Suppressor macrophage (primary cell): ENCODE data around the gene ZNF618.
"Not testable (repeated sequence)": the region's sequence is repeated elsewhere in the genome, so short reads cannot be mapped to it uniquely, and the experiment has no call there.

Source experiments
- DNase-seq, 4 experiments: peaks; one replicate each; pipeline ENCODE4 v3.0.0-alpha.2; 2020 to 2022

Gene ZNF618

DNA sequence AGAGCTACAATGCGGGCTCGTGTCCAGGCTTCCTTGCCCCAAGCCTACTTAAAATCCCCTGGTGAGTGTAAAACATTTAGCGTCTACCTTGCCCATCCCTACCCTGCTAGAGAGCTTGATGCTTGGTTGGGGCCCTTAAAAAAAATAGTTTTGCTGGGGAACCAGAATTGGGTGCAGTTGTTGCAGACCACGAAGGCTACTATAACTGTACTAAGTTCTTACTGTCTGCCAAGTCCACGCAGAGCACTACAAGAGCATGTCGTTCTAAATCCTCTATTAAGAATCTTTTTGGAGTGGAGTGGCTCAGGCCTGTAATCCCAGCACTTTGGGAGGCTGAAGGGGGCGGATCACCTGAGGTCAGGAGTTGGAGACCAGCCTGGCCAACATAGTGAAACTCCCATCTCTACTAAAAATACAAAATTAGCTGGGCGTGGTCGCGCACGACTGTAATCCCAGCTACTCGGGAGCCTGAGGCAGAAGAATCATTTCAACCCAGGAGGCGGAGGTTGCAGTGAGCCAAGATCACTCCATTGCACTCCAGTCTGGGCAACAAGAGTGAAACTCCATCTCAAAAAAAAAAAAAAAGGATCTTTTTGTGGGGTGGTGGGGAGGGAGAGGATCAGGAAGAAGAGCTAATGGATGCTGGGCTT, 206.8 kb downstream of the ZNF618 start:
- DNase-seq = not testable (repeated sequence)

DNA sequence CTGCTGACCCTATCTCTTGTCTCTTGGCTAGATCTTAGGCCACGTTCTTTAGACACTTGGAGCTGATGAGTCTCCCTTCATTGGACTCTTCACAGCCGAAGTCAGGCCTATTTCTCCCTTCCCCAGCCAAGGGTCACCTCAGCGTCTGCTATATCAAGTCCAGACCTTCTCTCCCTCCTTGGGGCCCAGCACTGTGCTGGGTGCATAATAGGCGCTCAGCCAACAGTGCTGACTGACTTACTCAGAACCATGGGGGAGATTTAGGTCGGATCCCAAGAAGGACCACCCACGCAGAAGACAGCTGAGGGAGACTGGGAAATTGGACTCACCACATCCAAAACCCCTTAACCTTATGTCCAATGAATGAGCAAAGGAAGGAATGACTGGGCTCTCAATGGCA, 207.6 kb downstream of the ZNF618 start:
- no peak for DNase-seq

DNA sequence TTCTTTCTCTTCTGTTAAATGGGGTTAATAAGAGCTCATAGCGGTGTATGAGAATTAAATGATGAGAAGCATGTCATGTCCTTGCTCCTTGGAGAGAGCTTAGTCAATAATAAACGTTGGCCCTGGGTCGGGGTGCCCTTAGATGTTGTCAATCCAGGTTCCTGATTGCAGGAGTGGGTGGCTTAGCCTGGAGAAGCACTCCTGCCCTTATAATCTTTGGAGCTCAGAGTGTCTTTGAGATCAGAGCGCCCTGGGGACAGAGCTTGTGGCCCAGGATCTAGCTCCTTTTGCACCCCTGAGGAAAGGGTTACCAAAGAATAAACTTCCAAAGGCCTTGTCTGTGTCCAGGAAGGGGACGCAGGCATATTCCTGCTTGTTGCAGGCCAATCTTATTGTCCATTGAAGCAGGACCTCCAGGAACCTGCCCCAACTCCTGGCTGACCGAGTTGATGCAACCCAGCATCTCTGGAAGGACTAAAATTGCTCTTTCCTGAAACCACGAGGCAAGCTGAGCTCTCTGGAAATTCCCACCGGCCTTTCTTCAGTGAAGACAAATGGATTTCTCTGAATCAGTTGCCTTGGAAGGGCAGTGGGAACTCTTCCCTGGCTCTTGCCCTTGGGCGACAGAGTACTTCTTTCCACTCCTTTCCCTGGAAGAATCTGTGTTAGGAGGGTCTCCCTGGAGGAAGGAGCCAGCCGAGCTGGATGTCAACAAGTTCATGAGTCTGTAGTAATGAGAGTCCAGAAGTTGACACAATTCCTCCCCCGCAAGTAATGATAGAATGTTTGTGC, 208.4 kb downstream of the ZNF618 start:
- no peak for DNase-seq

DNA sequence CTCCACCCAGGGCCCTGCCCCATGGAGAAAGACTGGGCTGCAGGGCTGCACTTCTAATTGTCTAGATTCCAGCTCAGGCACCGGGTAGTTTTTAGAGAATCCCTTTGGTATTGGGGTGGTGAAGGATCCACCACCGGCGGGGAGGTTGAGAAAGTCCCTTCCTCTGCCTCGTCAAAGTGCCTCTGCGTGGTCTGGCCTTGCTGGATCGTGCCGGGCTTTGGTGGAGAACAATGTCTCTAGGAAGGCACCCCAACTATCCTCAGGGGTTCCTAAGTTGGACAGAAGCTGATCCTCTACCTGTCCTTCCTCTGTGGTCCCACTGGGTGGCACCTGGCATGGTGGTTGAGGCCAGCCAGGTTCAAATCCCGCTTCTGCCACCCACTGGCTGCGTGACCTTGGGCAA, 209.3 kb downstream of the ZNF618 start:
- no peak for DNase-seq

DNA sequence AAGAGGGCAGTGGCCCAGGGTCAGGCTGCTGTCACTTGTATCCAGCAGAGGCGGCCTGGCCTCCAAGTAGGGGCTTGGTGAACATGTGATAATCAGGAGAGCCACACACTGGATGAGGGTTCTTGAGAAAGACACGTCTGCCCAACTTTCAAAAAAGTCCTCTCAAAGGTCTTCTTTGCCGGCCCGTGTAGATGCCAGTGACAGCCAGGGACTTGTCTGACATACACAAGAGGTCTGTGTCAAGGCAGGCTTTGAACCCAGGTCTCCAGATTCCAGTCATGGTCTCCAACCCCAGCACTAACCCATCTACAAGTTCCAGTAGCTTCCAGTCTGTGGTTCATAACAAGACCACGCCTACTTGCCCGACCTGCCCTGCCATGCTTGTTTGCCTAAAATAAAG, 209.9 kb downstream of the ZNF618 start:
- no peak for DNase-seq

DNA sequence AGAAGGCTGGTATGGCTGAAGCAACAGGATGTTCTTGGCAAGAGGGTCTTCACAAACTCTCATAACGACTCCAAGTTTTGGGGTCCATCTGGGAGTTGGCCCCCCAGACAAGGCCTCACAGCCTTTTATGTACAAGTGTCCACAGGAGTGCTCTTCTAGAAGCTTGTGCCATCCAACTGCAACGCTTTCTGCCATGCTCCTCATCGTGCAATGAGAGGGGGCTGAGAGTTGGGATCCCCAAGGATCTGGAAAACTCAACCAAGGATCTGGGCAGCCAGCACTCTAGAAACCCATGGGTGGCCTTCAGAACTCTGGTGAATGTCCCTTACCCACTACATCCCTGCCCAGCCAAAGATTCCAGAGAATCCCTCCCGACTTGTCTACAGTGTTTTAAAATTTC, 210.5 kb downstream of the ZNF618 start:
- no peak for DNase-seq

DNA sequence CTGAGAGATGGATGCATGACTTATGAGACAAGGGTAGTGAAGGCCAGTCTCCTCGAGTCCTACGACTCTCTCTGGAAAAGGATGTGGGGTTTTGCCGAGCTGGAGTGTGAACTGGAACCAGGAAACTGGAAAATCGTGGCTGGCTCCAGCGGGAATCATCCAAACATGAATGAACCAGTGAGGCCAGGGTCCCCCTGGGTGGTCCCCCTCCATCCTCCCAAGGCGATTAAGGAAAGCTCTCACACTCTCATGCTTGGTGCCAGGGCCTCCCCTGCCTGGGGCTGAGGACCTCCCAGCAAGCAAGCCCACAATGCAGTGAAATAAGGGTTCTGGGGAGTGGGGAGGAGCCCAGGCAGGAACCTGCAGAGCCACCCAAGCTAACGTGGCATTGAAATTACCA, 211.6 kb downstream of the ZNF618 start:
- DNase-seq = no peak

DNA sequence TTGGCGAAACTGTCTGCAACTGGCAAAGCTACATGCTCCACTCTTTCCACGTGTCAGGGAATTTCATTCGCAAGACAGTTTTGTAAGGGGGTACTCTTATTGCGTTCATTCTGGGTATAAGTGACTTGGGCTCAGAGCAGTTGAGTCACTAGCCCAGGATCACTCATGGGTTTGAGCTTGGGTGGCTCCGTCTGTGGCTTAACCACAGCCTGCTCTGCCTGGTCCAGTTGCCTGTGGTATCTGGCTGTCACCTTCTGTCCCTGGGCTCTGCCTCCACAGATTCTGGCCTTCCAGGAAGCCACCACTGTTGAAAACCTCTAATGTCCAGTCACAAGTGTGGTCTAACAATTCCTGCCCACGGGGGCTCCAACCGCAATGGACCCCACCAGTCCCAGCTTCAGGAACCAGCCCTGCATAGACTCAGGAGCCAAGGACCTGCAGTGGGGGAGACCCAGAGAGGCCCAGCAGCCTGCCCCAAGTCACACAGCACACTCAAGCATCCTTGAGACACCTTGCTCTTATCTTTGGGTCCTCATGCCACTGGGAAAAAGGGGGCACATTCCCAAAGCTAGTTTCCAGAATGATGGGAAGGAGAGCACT, 212.6 kb downstream of the ZNF618 start:
- DNase-seq = no peak

DNA sequence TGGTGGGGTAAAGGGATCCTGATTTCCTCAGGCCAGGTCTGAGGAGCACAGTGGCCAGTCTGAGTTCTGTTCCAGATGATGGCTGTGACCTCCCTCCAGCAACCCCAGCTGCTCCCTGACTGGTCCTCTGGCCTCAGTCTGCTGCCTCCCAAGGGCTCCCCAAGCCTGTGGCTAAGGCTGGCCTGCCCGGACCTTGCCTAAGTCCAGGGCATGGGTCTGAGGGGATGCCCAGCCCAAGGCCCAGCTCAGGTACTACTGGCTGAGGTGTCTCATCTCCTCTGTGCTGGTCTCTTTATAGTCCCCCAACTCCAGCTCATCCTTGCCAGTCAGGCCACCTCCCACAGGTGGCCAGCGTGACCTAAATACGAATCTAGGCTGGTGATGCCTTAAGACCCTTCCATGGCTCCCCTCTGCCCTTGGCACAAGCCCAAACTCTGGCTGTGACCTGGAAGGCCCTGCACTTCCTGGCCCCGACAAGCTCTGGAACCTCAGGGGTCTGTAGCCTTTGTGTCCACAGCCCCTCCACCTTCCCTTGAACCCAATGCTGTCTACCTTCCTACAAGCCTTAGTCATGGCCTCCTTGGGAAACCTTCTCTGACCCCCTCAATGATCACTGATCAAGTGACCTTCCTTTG, 213.2 kb downstream of the ZNF618 start:
- no peak for DNase-seq

DNA sequence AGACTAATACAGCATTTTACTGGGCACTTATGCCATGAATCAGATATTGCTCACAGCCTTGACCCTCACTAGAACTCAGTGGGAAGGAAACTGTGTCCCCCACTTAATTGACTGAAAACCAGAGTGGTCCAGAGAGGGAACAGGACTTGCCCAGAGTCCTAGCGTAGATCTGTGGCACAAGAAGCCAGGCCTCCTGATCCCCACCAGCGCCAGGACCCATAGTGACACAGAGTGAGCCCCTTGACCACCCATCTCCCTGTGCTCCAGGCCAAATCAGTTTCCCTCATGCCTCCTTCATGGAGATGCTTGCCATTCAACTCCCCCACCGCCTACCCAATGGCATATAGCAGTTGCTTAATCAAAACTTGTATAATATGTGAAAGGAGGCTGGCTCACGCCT, 214.7 kb downstream of the ZNF618 start:
- no peak for DNase-seq

DNA sequence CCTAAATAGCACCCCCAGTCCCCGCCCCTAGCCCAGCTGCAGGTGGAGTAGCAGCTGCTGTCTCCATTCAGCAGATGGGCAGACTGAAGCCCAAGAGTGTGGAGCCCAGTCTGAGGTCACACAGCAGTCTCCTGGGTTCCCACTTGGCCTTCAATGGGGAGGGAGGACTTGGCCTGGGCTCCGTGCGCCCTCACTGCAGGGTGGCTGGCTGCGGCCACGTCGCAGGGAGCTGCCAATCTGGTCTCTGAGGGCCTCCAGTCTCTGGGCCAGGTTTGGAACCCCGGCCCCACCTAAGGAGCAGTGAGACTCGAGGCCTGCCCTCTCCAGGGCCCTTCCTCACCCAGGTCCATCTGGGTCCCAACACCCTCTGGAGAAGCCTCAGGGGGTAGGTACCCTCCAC, 215.6 kb downstream of the ZNF618 start:
- DNase-seq = no peak

DNA sequence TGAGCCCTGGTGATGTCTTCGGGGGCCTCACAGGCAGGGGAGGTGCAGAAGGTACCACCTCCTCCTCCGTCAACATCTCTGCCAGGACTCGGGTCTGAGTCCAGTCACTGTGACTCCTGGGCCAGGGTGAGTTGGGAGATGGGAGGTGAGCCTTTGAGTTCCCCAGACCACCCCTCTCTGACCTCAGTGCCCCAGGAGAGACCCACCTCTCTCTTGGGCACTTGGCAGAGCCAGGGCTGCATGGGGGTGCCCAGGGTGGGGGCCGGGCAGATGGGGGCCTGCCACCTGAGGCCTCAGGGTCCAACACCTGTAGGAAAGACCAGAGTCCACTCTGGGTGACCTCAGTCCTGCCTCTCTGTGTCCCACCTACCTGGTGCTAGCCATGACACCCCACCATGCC, 216.2 kb downstream of the ZNF618 start:
- DNase-seq = no peak

DNA sequence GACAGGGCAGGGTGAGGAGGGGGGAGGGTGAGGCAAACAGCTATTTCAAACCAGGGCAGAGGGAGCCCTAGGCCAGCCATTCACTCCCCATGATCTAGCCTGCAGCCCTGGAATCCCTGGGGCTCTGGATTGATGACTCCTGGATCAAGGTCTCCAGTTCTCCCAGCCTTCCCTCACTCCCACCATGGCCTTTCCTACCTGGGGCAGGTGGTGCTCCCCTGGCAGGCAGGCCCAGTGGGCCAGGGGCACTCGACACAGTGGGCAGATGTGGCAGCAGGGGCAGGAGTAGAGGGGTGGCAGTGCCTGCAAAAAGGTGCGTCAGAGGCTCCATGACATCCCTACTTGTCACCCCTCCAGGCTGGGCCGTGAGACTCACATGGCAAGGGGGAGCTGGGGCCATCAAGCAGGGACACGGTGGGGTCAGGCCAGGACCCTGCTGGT, 216.9 kb downstream of the ZNF618 start:
- DNase-seq = no peak

DNA sequence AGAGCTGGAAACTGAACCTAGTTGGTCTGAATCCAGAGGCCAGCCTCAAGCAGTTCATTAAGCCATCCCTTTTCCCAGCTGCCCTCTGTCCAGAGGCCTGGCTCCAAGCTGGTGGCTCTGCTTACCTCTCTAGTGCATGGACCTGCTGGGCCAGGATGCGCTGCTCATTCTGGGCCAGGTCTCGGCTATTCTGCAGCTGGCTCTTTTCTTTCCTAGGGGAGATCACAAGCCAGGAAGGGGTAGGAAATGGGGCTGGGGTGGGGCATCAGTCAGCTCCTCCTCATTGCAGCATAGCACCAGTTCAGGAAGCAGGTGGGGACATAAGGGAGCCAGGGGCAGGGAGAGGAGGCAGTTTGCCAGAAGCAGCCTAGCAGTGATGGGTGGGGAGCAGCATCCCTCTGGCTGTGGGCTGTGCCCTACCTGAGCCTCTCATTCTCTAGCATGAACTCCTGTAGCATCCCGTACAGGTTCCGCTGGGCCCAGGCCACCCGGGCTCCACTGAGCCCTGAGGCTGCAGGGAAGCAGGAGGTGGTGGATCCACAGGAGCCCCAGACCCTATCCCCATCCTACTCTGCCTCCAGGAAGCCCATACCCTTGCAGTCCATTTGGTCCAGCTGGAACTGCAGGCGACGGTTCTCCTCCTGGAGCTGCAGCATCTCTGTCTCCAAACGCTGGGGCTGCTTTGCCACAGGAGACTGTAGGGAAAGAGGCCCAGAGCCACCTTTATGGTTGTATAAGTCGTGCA, 217.8 kb downstream of the ZNF618 start:
- DNase-seq = no peak

DNA sequence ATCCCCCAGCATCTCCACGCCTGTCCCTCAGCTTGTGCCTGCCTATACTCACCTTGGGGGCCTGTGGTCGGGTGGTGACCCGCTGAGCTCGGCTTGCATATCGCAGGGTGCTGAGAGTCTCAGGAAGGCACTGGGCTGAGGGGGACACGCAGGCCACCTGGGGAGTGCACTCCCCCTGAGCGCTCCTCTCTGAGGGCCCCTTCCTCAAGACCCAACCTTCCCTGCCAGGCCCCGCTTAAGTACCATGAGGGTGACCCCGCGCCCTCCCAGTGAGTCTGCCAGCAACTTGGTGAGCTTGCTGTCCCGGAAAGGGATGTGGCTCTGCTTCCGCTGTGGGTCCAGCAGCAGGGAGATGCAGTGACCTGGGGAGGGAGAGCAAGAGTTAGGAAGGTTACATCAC, 218.9 kb downstream of the ZNF618 start:
- DNase-seq = no peak

DNA sequence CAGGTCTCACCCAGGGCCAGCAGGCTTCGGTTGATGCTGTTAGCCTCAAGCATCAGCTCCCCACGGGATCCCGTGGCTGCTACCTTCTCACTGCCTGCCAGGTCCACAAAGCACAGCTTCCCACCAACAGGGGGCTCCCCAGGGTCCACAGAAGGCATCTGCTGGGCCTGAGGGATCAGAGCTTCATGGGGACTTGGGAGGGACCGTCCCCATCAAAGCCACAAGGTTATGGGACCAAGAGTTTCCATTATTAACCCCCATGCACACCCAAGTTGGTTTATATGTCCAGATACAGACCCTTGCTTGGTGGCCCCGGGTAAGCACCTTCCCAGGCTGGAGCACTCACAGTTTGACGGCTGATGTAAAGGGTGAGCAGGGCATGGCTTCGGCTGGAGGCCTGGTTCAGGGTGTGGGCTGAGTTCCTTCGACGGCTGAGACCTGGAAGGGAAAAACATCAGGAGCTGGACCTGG, 220.0 kb downstream of the ZNF618 start:
- no peak for DNase-seq

DNA sequence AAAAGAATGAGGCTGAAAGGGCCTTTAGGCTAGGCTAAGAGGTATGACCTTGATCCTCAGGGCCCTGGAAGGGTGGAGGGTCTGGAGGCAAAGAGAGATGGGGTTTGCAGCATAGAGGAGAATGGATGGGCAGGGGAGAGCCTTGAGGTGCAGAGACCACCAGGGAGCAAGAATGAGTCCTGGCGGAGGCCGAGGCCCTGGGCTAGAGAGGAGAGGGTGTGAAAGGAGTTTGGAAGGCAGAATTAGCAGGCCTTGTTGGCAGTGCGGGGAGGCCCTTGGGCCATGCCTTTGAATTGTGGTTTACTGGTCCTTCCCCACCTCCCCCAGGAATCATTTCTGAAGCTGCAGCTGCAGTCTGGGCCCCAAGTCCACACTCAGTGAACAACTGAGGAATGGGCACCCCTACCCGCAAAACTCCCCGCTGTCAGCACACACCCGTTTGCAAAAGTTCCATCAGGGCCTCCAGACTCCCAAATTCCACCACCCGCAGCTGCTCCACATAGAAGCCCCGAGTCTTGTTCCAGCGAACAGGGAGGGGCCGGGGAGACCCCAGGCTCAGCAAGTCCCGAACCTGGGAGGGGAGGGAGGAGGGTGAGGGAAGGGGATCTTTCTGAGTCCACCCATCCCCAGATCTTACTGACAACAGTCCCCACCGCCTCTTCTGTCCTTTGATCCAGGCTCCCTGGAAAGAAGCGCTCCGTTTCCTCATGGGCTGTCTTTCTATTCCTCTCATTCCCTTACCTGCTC, 220.9 kb downstream of the ZNF618 start:
- DNase-seq = no peak

DNA sequence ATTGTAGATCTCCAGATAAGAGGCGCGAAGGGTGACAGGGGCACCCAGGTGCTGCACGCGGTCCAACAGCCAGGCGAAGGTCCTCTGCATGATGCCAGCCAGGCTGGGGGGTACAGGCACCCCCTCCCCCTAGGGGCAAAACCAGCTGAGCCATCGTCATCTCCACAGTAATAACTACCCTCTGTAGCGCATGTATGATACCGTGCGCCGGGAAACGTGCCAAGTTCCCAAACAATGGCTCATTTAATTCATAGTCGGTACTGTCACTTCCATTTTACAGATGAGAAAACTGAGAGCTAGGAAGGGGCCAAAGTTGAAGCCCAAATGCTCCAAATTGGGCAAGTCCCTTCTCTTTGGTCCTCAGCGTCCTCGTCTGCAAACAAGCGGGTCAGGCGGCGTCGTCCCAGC, 221.5 kb downstream of the ZNF618 start:
- DNase-seq = peak in 1 of 4 experiments; percentile 7

DNA sequence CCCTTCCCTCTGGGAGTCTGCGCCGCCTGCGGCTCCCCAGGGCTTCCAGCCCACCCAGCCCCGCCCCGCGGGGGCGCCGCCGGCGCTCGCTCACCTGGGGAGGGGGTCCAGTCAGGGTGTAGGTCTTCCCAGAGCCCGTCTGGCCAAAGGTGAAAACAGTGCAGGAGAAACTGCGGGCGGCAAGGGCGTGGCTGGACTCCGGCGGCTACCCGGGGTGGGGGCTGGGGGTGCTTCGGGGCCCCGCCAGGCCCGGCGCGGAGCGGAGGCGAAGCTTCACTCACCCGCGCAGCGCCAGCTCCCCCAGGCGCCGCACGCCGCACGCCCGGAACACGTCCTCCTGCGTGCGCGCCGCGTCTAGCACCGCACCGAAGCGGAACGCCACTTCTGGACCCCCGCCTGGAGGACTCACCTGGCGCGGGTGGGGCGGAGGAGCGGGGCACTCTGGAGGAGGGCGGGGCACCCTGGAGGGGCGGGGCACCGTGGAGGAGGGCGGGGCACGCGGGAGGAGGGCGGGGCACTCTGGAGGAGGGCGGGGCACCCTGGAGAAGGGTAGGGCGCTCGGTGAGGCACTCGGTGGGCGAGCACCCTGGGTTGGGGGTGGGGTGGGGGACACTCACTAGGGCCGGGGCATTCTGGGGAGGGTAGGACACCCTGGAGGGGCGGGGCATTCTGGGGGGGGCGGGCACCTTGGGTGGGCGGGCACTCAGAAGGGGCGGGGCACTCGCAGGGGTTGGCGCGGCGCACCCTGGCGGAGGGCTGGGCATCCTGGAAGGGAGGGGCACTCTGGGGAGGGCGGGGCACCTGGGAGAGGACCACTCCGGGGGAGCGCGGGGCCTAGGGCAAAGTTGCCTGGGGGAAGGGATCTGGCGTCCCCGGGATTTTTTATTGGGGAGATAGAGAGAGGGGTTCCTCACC, 222.2 kb downstream of the ZNF618 start:
- peak; percentile 5 to 47 (median 24) for DNase-seq

DNA sequence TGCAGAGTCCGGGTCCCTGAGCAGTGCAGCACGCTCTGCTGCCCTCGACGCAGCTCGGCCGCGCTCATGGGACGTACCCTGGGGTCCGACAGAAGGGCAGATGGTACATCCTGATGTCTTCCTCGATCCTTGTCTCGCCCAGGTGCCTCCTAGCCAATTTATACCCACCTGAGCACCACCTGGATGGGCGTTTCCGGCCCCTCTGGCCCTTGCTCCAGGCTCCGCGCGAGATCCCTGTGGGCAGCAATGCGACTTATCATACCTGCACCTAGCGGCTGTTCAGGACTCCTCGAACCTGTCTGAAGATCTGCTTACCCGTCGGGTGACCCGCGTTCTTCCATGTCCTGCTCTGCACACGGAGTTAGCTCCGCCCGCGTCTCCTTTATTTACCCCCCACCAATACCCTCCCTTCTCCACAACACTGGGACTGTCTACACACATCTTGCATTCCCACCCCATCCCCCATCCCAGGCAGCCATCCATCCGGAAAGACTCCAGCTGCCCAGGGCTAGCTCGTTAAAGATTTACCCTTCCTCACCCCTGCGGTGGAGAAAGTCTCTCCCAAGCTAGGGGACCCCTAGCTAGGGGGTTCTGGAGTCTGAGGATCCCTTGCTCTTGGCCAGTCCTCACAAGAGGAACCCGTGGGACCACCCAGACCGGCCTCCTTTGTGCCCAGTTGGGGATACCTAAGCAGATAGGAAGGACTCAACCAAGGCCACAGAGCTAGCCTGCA, 223.0 kb downstream of the ZNF618 start, which contains the start of gene KIF12:
Gene KIF12 (minus strand): TSS at position 357 of the 733 bp plus-strand sequence. CDS start 16 bp downstream, at position 341.
- DNase-seq = no peak
